OCI-LY7 (cell line): ENCODE data around the gene PTPRS.

ENCODE experiments used
- EZH2phosphoT487 ChIP-seq: fragments of 200-600 bp; sonication (generic); IDR thresholded peaks from 2 replicates; pipeline ENCODE4 v1.6.1; 2018; ENCODE audit warnings: low read depth, borderline replicate concordance, mild to moderate bottlenecking, mixed run types, antibody characterized with exemption, low read length, moderate library complexity, mixed read lengths
- TF ChIP-seq, protein P1 (sequence below): fragments of 200-600 bp; sonication (generic); conservative IDR thresholded peaks from 2 replicates; pipeline ENCODE4 v1.5.1; 2014; ENCODE audit warnings: mild to moderate bottlenecking, antibody characterized with exemption, low read length, moderate library complexity, mixed read lengths

DNA sequence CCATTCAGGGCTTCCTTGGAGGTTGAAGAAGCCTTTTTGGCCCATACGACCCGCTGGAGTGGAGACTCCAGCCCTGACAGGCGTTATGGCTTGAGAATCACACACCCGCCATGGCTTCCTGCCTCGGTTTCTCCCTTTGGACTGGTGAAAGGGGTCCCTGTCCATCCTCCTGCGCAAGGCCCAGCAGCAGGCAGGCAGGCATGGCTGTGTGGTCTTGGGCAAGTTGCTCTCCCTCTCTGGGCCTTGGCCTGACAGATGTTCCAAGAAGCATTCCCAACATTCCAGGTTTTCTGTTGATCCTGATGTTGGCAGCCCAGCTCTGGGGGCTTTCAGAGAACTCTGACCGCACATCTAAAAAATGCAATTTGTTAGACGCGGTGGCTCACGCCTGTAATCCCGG, 8.1 kb downstream of the PTPRS start:
- TF ChIP-seq, protein P1, sequence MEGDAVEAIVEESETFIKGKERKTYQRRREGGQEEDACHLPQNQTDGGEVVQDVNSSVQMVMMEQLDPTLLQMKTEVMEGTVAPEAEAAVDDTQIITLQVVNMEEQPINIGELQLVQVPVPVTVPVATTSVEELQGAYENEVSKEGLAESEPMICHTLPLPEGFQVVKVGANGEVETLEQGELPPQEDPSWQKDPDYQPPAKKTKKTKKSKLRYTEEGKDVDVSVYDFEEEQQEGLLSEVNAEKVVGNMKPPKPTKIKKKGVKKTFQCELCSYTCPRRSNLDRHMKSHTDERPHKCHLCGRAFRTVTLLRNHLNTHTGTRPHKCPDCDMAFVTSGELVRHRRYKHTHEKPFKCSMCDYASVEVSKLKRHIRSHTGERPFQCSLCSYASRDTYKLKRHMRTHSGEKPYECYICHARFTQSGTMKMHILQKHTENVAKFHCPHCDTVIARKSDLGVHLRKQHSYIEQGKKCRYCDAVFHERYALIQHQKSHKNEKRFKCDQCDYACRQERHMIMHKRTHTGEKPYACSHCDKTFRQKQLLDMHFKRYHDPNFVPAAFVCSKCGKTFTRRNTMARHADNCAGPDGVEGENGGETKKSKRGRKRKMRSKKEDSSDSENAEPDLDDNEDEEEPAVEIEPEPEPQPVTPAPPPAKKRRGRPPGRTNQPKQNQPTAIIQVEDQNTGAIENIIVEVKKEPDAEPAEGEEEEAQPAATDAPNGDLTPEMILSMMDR = no peak
- TF ChIP-seq EZH2phosphoT487 = no peak
